HFF-Myc (cell line): ENCODE measurements around the gene JARID2.

ENCODE experiments used
- DNase-seq: peaks from one replicate; pipeline ENCODE4 v3.0.0-alpha.2; 2011; ENCODE audit warnings: low read depth; ENCODE audit errors: extremely low read depth
- H3K4me3 ChIP-seq: replicated peaks from 2 replicates; pipeline ENCODE4 v1.5.1; 2011; ENCODE audit warnings: low read depth, mild to moderate bottlenecking, control low read depth, low read length
- CTCF ChIP-seq: IDR thresholded peaks from 2 replicates; pipeline ENCODE4 v1.5.1; 2012; ENCODE audit warnings: mild to moderate bottlenecking, low read depth, low read length, control low read depth; ENCODE audit errors: missing control alignments

The JARID2 gene

GRCh38 chr6:15555101-15556038 is 309.5 kb downstream of the JARID2 start:
- no peak overlapping the region for H3K4me3 ChIP-seq
- TF ChIP-seq CTCF = no peak
- DNase-seq = no peak

- H3K4me3 ChIP-seq = no peak overlapping the region
- no peak for TF ChIP-seq CTCF
- DNase-seq = no peak
These were observed 310.8 kb downstream of the JARID2 start for GRCh38 chr6:15556711-15557110.

GRCh38 chr6:15557174-15557573 is 311.3 kb downstream of the JARID2 start:
- DNase-seq = no peak
- H3K4me3 ChIP-seq = no peak overlapping the region
- no peak for TF ChIP-seq CTCF

- no peak overlapping the region for H3K4me3 ChIP-seq
- no peak for TF ChIP-seq CTCF
- DNase-seq = no peak
These were observed 314.8 kb downstream of the JARID2 start for GRCh38 chr6:15560713-15561112.

- TF ChIP-seq CTCF = no peak
- DNase-seq = no peak
- H3K4me3 ChIP-seq = no peak overlapping the region
These were observed 315.8 kb downstream of the JARID2 start for GRCh38 chr6:15561447-15562199.

- no peak overlapping the region for H3K4me3 ChIP-seq
- no peak for TF ChIP-seq CTCF
- no peak for DNase-seq
These were observed 317.1 kb downstream of the JARID2 start for GRCh38 chr6:15562977-15563376.
